K562 (cell line): ENCODE data around the gene PHKB. TPM values are rescaled to one million over a fixed set of nuclear protein-coding genes. Genes with fewer than 3 reads are reported as not detected.

Experiments
- E2F4 ChIP-seq: sonication (generic); formaldehyde crosslinking; IDR thresholded peaks from 2 replicates; pipeline ENCODE4 v1.8.0; 2022; ENCODE audit warnings: mild to moderate bottlenecking, low read depth, missing genetic modification reagents
- EP300 ChIP-seq: IDR thresholded peaks from 2 replicates; pipeline ENCODE4 v1.6.1; 2012; ENCODE audit warnings: low read length, improper control_type of control experiment
- GATA2 ChIP-seq: sonication (generic); formaldehyde crosslinking; IDR thresholded peaks from 2 replicates; pipeline ENCODE4 v1.4.0; 2020; ENCODE audit warnings: mild to moderate bottlenecking, missing genetic modification reagents
- GTF2B ChIP-seq: IDR thresholded peaks from 2 replicates; pipeline ENCODE4 v1.6.1; 2011; ENCODE audit not compliant: insufficient read length; ENCODE audit errors: extremely low read depth
- KLF16 ChIP-seq: IDR thresholded peaks from 2 replicates; pipeline ENCODE4 v1.6.1; 2016; ENCODE audit warnings: antibody characterized with exemption
- LEF1 ChIP-seq: fragments of 450-650 bp; IDR thresholded peaks from 2 replicates; pipeline ENCODE4 v1.6.1; 2016; ENCODE audit warnings: mild to moderate bottlenecking
- NCOA4 ChIP-seq: fragments of 450-650 bp; IDR thresholded peaks from 2 replicates; pipeline ENCODE4 v1.6.1; 2018; ENCODE audit warnings: mild to moderate bottlenecking; ENCODE audit not compliant: partially characterized antibody
- NFIC ChIP-seq: fragments of 450-650 bp; IDR thresholded peaks from 2 replicates; pipeline ENCODE4 v1.6.1; 2017; ENCODE audit warnings: mild to moderate bottlenecking, inconsistent platforms
- RERE ChIP-seq: sonication (generic); formaldehyde crosslinking; IDR thresholded peaks from 2 replicates; pipeline ENCODE4 v1.8.0; 2023; ENCODE audit warnings: missing genetic modification reagents, mild to moderate bottlenecking, borderline replicate concordance
- SMARCC2 ChIP-seq: fragments of 450-650 bp; IDR thresholded peaks from 2 replicates; pipeline ENCODE4 v1.6.1; 2017; ENCODE audit warnings: antibody characterized with exemption, moderate library complexity, mild to moderate bottlenecking, low read depth
- SRSF7 ChIP-seq: fragments of 200-400 bp; formaldehyde crosslinking; optimal IDR thresholded peaks from 2 replicates; pipeline ENCODE3; 2017; ENCODE audit warnings: mild to moderate bottlenecking, low read depth, low read length
- TBL1XR1 ChIP-seq, 2 experiments: IDR thresholded peaks; 2 replicates each; pipeline ENCODE4 v1.6.1; 2012; ENCODE audit warnings: improper control_type of control experiment in 2 of 2, low read length in 2 of 2, mild to moderate bottlenecking in 1 of 2
- TOE1 ChIP-seq, 2 experiments: fragments of 450-650 bp in 1 of 2; sonication (generic) in 1 of 2; formaldehyde crosslinking in 1 of 2; IDR thresholded peaks; 2 replicates each; pipeline versions ENCODE4 v1.7.1 to v1.8.0; 2016 to 2022; ENCODE audit warnings: borderline replicate concordance in 2 of 2, mild to moderate bottlenecking in 2 of 2, antibody characterized with exemption in 1 of 2, inconsistent platforms in 1 of 2, low read depth in 1 of 2, missing genetic modification reagents in 1 of 2, moderate library complexity in 1 of 2
- TRIM24 ChIP-seq, 2 experiments: fragments of 450-650 bp; IDR thresholded peaks; 2 replicates each; pipeline ENCODE4 v1.6.1; 2016
- polyA plus RNA-seq, 8 experiments: library from polyadenylated mRNA; depleted of rRNA in 4 of 8; stranded (reverse) in 5 of 8; unstranded in 3 of 8; fragments of >200 nt; fragmentation: Nextera tagmentation in 2 of 8; fragmentation: Illumina TruSeq in 1 of 8; extraction: Ambion mirVana in 2 of 8; extraction: Trizol in 1 of 8; gene quantifications; 2 replicates each; pipeline versions ENCODE4 v1.2.1 to v1.2.3, GENCODE V29; 2011 to 2014; ENCODE audit warnings: inconsistent platforms in 1 of 8, missing spikeins in 1 of 8
- total RNA-seq, 7 experiments: library from RNA; depleted of rRNA in 6 of 7; stranded (reverse); fragments of >200 nt in 6 of 7; fragmentation: Illumina TruSeq in 2 of 7; extraction: Trizol in 2 of 7; gene quantifications; 2 replicates each; pipeline versions ENCODE4 v1.2.1 to v1.2.3, GENCODE V29; 2011 to 2021; ENCODE audit warnings: low replicate concordance in 1 of 7
- TF ChIP-seq, protein P1 (sequence below): sonication (generic); formaldehyde crosslinking; IDR thresholded peaks from 2 replicates; pipeline ENCODE4 v1.8.0; 2022; ENCODE audit warnings: mild to moderate bottlenecking, missing genetic modification reagents

Gene PHKB
- total and polyA plus RNA-seq, 9 of the 15 experiments (the other 6 are each of a cell fraction or from before 2014, with no cell fraction given): 24.7 to 92.3 (median 67.0) TPM

DNA sequence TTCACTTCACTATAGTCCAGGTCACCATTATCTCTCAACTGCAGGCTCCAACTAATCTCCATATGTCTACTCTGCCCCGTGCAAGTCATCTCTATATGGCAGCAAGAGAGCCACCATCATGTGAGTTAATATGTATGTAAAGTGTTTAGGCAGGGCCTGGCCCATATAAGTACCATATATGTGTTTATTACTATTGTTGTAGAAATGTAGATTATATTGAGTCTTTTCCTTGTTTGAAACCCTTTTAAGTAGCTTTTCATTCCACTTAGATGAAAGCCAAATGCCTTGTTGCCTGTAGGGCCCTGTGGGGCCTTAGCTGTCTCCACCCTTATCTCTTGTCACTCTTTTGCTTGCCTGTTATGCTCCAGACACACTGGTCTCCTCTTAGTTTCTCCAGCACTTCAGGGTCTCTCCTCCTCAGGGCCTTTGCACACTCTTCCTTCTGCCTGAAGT lies 164.0 kb downstream of the PHKB start (continued):
- TF ChIP-seq TBL1XR1 (IDR thresholded peaks at IDR 0.05; ENCODE audit: low read length in 2 of 2) (no peak), NCOA4 (no peak), KLF16 (peak; percentile 56; the same call in 1 of the 2 replicates), NFIC (peak; percentile 61), TOE1 (IDR thresholded peaks at IDR 0.05; ENCODE audit: borderline replicate concordance) (no peak), TOE1 (CRISPR knock-in tag; IDR thresholded peaks at IDR 0.05; ENCODE audit: borderline replicate concordance, low read depth) (no peak), SMARCC2 (peak; percentile 88), RERE (CRISPR knock-in tag) (no peak), GTF2B (no peak), LEF1 (peak; percentile 89), TRIM24 (IDR thresholded peaks at IDR 0.05) (peak; percentile 76 to 83; a peak in 3 of 4 replicates), EP300 (peak; percentile 79), SRSF7 (no peak), E2F4 (CRISPR knock-in tag) (no peak), GATA2 (CRISPR knock-in tag) (0 out of 2 replicates have a peak, but pooled peaks have one; percentile 55)
- TF ChIP-seq, protein P1, sequence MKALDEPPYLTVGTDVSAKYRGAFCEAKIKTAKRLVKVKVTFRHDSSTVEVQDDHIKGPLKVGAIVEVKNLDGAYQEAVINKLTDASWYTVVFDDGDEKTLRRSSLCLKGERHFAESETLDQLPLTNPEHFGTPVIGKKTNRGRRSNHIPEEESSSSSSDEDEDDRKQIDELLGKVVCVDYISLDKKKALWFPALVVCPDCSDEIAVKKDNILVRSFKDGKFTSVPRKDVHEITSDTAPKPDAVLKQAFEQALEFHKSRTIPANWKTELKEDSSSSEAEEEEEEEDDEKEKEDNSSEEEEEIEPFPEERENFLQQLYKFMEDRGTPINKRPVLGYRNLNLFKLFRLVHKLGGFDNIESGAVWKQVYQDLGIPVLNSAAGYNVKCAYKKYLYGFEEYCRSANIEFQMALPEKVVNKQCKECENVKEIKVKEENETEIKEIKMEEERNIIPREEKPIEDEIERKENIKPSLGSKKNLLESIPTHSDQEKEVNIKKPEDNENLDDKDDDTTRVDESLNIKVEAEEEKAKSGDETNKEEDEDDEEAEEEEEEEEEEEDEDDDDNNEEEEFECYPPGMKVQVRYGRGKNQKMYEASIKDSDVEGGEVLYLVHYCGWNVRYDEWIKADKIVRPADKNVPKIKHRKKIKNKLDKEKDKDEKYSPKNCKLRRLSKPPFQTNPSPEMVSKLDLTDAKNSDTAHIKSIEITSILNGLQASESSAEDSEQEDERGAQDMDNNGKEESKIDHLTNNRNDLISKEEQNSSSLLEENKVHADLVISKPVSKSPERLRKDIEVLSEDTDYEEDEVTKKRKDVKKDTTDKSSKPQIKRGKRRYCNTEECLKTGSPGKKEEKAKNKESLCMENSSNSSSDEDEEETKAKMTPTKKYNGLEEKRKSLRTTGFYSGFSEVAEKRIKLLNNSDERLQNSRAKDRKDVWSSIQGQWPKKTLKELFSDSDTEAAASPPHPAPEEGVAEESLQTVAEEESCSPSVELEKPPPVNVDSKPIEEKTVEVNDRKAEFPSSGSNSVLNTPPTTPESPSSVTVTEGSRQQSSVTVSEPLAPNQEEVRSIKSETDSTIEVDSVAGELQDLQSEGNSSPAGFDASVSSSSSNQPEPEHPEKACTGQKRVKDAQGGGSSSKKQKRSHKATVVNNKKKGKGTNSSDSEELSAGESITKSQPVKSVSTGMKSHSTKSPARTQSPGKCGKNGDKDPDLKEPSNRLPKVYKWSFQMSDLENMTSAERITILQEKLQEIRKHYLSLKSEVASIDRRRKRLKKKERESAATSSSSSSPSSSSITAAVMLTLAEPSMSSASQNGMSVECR (CRISPR knock-in tag): no peak
